HG02571 (cell line): Measurements from ENCODE around the gene BDH1.

Source experiments
- ATAC-seq: cut with Tn5 transposase; IDR thresholded peaks from one replicate; pipeline ENCODE4 v1.9.1; 2021; ENCODE audit warnings: mild to moderate bottlenecking, moderate library complexity; ENCODE audit not compliant: unreplicated experiment

Gene BDH1

GRCh38 chr3:197508051-197508451, 47.7 kb downstream of the BDH1 start:
- ATAC-seq, result no peak

DNA sequence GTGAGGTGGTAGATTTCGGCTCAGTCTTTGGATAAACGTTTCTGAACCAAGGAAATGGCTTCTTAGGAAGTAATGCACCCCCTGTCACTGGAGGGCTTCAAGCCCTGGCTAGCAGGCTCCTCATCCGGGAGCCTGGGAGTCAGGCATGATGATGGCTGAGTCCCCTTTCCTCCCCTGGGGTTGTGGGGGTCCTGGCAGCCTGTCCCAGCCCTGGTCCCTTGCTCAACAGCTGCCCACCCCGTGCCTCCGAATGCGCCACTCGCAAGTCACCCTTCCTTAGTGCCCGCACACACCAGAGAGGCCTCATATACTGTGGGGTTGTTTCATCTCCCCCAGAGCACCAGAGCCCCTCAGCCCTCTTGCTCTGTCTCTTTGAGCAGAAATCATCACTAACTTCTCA, 48.2 kb downstream of the BDH1 start:
- no peak for ATAC-seq

DNA sequence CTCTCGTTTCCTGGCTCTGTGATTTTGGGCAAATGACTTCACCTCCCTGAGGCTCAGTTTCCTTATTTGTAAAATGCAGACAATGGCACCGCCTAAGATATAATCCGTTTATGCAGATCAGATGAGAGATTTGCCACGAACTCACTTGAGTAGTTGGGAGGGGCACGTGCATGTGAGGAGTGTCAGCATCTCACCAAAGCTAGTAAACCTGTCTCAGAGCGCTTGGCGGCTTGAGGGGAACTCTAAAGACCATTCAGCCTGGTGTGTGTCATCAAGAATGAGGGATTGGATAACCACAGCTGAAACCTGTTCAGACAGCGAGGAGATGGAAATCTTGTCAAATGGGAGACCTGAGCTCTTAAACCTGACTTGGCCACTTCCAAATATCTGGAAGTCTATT, 48.7 kb downstream of the BDH1 start:
- ATAC-seq, result no peak

DNA sequence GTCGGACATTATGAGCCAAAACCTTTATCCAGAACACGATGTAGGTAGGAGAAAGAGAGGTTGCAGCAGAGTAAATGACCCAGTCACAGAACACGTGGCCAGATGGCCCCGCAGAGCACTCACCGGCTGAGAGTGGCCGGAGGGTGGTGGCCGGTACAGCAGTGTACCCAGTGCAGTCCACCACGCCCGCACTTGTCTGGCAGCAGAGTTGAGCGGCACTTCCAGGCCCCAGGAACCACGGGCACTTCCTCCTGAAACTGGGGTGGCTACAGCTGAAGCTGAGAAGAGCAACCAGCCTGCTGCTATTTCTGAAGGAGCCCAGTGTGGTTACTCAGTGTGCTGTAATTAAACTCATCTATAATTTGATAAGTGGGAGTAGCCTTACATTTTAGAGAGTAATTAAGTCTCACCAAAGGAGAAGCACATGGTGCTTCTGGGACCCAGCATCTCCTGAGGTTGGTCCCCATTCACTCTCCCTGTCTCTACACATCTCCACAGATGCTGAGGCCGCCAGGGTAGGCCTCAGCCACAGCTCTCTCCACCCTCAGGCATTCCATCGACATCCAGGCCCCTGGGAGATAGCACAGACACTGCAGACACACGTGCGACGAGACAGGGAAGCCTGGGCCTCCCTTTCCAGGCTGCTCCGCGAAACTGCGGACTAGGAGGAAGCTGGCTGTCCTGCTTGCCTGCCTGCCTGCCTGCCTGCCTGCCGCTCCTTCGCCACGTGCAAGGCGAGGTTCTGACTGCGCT, 49.8 kb downstream of the BDH1 start:
- no peak for ATAC-seq

DNA sequence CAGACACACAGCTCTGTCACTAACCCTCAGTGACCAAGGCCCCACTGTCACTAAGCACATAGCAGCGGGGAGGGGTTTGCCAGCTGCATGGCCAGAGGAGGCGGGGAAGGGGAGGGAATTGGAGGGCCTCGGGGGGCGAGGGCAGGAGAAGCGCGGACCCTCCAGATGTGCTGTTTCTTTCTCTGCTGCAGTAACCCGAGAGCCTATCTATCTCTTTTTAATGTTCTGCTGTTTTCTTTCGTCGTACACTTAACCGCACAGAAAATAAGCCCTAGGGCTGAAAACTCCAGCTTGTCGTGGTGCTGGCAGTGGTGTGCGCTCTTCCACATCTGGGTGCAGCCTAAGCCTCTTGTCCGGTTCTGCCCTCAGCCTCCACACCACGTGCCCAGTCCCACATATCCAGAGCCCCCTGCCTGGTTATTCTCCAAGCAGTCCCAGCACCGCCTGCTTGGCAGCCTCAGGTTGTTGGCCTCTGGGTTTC, 51.1 kb downstream of the BDH1 start:
- ATAC-seq, result no peak

DNA sequence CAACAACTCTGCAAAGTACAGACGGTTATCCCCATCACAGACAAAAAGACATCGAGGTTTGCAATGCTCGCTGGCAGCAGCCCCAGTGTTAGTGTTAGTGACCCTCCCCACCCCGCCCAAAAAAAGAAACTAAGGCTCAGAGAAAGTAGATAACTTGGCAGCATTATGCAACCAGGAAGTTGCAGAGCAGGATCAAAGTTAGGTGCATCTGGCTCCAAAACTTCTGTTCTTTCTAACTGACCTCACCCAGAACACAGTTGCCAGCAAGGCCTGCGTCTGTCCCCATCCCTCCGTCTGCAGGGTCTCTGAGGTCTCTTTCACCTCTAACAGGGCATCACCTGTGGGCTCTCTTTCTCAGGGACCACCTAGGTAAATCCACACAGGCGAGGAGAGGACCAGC, 51.5 kb downstream of the BDH1 start:
- ATAC-seq, result no peak

DNA sequence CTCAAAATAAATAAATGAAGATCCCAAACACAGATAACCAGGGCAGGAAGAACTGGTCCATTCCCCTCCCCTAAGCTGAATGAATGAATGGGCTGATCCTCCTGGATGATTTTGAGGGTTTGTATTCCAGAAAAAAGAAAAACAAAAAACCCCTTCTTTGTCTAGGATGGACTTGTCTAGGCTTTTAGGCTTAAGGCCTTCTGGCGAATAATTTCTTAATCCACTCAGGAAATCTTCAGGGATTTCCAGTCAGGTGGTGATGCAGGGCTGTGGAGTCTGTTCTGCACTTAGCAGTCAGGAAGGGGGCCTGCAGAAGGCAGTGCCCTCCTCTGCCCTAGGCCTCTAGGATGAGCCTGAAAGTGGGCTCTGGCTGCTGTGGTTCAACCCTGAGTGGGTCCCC, 52.1 kb downstream of the BDH1 start:
- ATAC-seq, result no peak

GRCh38 chr3:197501879-197502620, 53.7 kb downstream of the BDH1 start:
- ATAC-seq, result no peak

- no peak for ATAC-seq
Observed at GRCh38 chr3:197501496-197501878, 54.3 kb downstream of the BDH1 start.

- no peak for ATAC-seq
Observed at GRCh38 chr3:197500812-197501211, 55.0 kb downstream of the BDH1 start.

- no peak for ATAC-seq
Observed at GRCh38 chr3:197499427-197499826, 56.3 kb downstream of the BDH1 start.

- no peak for ATAC-seq
Observed at GRCh38 chr3:197498499-197499241, 57.1 kb downstream of the BDH1 start.

GRCh38 chr3:197496746-197497125, 59.0 kb downstream of the BDH1 start:
- no peak for ATAC-seq

DNA sequence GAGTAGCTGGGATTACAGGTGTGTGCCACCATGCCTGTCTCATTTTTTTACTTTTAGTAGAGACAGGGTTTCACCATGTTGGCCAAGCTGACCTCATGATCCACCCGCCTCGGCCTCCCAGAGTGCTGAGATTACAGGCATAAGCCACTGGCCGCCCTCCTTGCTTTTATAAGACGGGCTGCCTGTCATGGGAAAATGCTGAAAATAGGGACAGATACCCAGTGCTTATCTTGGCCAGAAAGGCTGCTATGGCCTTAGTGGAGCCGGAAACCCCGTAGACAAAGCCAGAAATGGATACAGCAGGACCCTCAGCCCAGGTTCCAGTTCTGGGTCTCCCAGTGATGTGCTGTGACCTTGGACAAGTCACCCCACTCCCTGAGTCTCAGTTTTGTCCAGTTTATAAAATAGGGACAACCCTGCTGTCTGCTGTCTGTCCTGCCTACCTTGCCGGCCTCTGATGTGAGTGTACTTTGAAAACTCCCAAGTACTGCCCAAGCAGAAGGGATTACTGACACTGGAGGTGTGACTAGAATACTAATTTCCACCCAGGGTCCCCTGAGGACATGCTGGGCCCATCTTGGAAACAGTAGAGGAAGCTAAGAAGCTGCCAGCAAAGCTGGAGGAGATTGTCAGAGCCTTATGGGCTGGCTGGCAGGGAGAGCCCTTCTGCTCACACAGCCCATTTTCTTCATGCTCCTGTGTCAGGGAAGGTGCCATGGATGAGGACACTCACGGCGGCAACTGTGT, 59.6 kb downstream of the BDH1 start:
- no peak for ATAC-seq

DNA sequence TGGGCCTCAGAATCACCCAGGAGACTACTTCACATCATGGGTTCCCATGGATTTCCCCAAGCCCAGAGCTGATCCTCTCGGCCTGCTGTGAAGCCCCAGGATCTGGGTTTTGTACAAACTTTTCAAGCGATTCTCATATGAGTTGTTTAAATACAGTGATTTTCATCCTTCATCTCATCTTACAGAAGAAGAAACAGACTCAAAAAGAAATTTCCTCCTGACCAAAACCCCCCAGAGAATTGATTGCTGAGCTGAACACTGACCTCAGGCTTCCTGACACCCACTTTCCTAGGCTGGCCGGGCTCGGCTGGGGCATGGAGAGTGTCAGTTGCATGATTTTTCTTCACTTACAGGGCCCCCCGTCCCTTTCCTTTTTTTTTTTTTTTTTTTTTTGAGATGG, 60.3 kb downstream of the BDH1 start:
- no peak for ATAC-seq

DNA sequence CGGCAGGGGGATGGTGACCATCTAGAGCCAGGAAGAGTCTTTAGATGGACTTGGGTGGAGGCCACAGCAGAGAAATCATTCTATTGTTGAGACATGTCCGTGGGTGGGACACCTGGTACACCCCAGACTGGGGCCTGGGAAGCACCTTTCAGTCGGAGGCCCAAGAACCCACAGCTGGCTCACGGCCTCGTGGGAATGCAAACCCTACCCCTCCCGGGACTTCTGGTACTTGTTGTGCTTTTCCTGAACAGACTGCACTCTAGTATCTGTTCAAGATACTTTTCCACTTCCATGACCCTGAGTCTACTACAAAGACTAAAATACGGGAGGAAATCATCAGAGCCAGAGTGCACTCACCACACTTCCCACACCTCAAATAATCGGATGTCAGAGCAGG, 60.7 kb downstream of the BDH1 start:
- no peak for ATAC-seq

GRCh38 chr3:197494366-197495058, 61.3 kb downstream of the BDH1 start:
- ATAC-seq, result no peak

GRCh38 chr3:197493049-197493448, 62.7 kb downstream of the BDH1 start:
- ATAC-seq, result no peak

GRCh38 chr3:197491923-197492664, 63.7 kb downstream of the BDH1 start:
- no peak for ATAC-seq

DNA sequence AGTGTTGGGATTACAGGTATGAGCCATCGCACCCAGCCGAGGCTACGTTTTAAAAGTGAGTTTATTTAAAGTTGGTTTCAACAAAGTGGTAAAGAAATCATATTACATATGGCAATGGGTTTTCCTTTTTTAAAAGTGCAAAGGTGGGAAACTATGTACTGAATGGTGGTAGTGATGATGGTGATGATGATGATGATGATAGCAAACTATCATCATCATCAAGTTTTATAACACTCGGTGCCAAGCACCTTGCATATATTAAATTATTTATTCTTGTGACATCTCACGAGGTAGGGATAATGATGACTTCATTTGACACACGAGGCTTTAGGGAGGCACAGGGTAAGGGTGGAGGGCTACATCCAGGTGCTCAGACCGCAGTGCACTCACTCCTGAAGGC, 64.3 kb downstream of the BDH1 start:
- ATAC-seq, result no peak
